WTC11 (cell line): ENCODE results near the gene NRAP. TPM values are rescaled to one million over a fixed set of nuclear protein-coding genes. Genes with fewer than 3 reads are reported as not detected.

Experiments used
- ATAC-seq: fragments of 200-7000 bp; cut with Tn5 transposase; 2 replicates; pipeline ENCODE4 v1.10.0; 2021; ENCODE audit warnings: mild to moderate bottlenecking, moderate library complexity
- CTCF ChIA-PET: fragments of 300-600 bp; sonication (Branson Sonifier 250); formaldehyde crosslinking; loops from one replicate; lab custom pipeline; 2021; ENCODE audit warnings: antibody characterized with exemption; lab: Charles Lee
- POLR2A ChIA-PET: fragments of 350-600 bp; sonication (Branson Sonifier 250); formaldehyde crosslinking; loops from one replicate; lab custom pipeline; 2021; ENCODE audit warnings: antibody characterized with exemption; lab: Charles Lee
- DNase-seq: peaks from one replicate; pipeline ENCODE4 v3.0.0; 2021; ENCODE audit warnings: low spot score
- H3K27ac Mint-ChIP-seq: 2 replicates; pipeline ENCODE4 v1.8.0; 2021; ENCODE audit warnings: mixed read lengths
- H3K27me3 Mint-ChIP-seq: 2 replicates; pipeline ENCODE4 v1.8.0; 2021; ENCODE audit warnings: low read depth, mild to moderate bottlenecking, moderate library complexity, mixed read lengths
- H3K36me3 Mint-ChIP-seq: 2 replicates; pipeline ENCODE4 v1.8.0; 2021; ENCODE audit warnings: mixed read lengths
- H3K4me1 Mint-ChIP-seq: 2 replicates; pipeline ENCODE4 v1.8.0; 2022; ENCODE audit warnings: mixed read lengths
- H3K4me3 Mint-ChIP-seq: 2 replicates; pipeline ENCODE4 v1.8.0; 2021; ENCODE audit warnings: mild to moderate bottlenecking, moderate library complexity, mixed read lengths
- H3K9me3 Mint-ChIP-seq: 2 replicates; pipeline ENCODE4 v1.8.0; 2021; ENCODE audit warnings: mixed read lengths
- AFF4 ChIP-seq: sonication (generic); formaldehyde crosslinking; IDR thresholded peaks from 2 replicates; pipeline ENCODE4 v1.8.1; 2023; ENCODE audit warnings: mild to moderate bottlenecking, missing genetic modification reagents, borderline replicate concordance
- ATF3 ChIP-seq: sonication (generic); formaldehyde crosslinking; conservative IDR thresholded peaks from 2 replicates; pipeline ENCODE4 v1.8.1; 2022; ENCODE audit warnings: mild to moderate bottlenecking, missing genetic modification reagents
- ATF6 ChIP-seq: sonication (generic); formaldehyde crosslinking; IDR thresholded peaks from 2 replicates; pipeline ENCODE4 v1.8.1; 2023; ENCODE audit warnings: mild to moderate bottlenecking, missing genetic modification reagents
- CREB1 ChIP-seq: sonication (generic); formaldehyde crosslinking; IDR thresholded peaks from 2 replicates; pipeline ENCODE4 v1.8.0; 2023; ENCODE audit warnings: mild to moderate bottlenecking, missing genetic modification reagents
- E2F4 ChIP-seq: sonication (generic); formaldehyde crosslinking; IDR thresholded peaks from 2 replicates; pipeline ENCODE4 v1.8.1; 2022; ENCODE audit warnings: low read depth, mild to moderate bottlenecking, moderate library complexity, missing genetic modification reagents, borderline replicate concordance
- ESRRA ChIP-seq: sonication (generic); formaldehyde crosslinking; IDR thresholded peaks from 2 replicates; pipeline ENCODE4 v1.8.1; 2022; ENCODE audit warnings: mild to moderate bottlenecking, missing genetic modification reagents, borderline replicate concordance
- ETV6 ChIP-seq: sonication (generic); formaldehyde crosslinking; IDR thresholded peaks from 2 replicates; pipeline ENCODE4 v1.8.1; 2022; ENCODE audit warnings: mild to moderate bottlenecking, missing genetic modification reagents
- FOXP4 ChIP-seq: sonication (generic); formaldehyde crosslinking; IDR thresholded peaks from 2 replicates; pipeline ENCODE4 v1.8.0; 2022; ENCODE audit warnings: mild to moderate bottlenecking, missing genetic modification reagents
- GRHL2 ChIP-seq: fragments of 250-450 bp; sonication (Bioruptor Pico); IDR thresholded peaks from 2 replicates; pipeline ENCODE4 v1.8.0; 2022; ENCODE audit warnings: mild to moderate bottlenecking, moderate library complexity; ENCODE audit not compliant: insufficient replicate concordance, severe bottlenecking
- HMGA2 ChIP-seq: fragments of 250-450 bp; sonication (Bioruptor Pico); IDR thresholded peaks from 2 replicates; pipeline ENCODE4 v1.4.0; 2021; ENCODE audit warnings: mild to moderate bottlenecking, moderate library complexity
- NFATC4 ChIP-seq: fragments of 250-450 bp; sonication (Bioruptor Pico); IDR thresholded peaks from 2 replicates; pipeline ENCODE4 v1.9.0; 2021; ENCODE audit warnings: mild to moderate bottlenecking
- NFE2L1 ChIP-seq: sonication (generic); formaldehyde crosslinking; IDR thresholded peaks from 2 replicates; pipeline ENCODE4 v1.8.1; 2023; ENCODE audit warnings: missing genetic modification reagents
- SMAD3 ChIP-seq: sonication (generic); formaldehyde crosslinking; IDR thresholded peaks from 2 replicates; pipeline ENCODE4 v1.8.0; 2022; ENCODE audit warnings: missing genetic modification reagents, mild to moderate bottlenecking, borderline replicate concordance
- SP1 ChIP-seq: sonication (generic); formaldehyde crosslinking; conservative IDR thresholded peaks from 2 replicates; pipeline ENCODE4 v1.8.1; 2022; ENCODE audit warnings: missing genetic modification reagents
- TEAD4 ChIP-seq: sonication (generic); formaldehyde crosslinking; IDR thresholded peaks from 2 replicates; pipeline ENCODE4 v1.8.0; 2022; ENCODE audit warnings: mild to moderate bottlenecking, missing genetic modification reagents
- USF1 ChIP-seq: sonication (generic); formaldehyde crosslinking; IDR thresholded peaks from 2 replicates; pipeline ENCODE4 v1.8.0; 2022; ENCODE audit warnings: mild to moderate bottlenecking, missing genetic modification reagents
- ZNF121 ChIP-seq: sonication (generic); formaldehyde crosslinking; IDR thresholded peaks from 2 replicates; pipeline ENCODE4 v1.8.0; 2023; ENCODE audit warnings: missing genetic modification reagents
- ZNF532 ChIP-seq: fragments of 250-450 bp; sonication (Bioruptor Pico); IDR thresholded peaks from 2 replicates; pipeline ENCODE4 v1.9.0; 2021; ENCODE audit warnings: mild to moderate bottlenecking, borderline replicate concordance
- total RNA-seq: library from RNA; stranded (reverse); gene quantifications from 3 replicates; pipeline ENCODE4 v1.2.3, GENCODE V29; 2021

The NRAP gene
- total RNA-seq, 1 experiment from 2014 or later = not detected

- CTCF ChIA-PET = interaction anchor here (0.6 to 1.7 kb wide), 5 partner anchors 15 to 396 kb away, joined by 3 to 9 read pairs (median 4); partner anchors contain the start of gene CASP7
- Mint-ChIP-seq H3K4me1 (peaks cover 41% of the 10 kb centered on the region), H3K27ac (no peak overlapping the region), H3K4me3 (no peak overlapping the region), H3K36me3 (no peaks in the 10 kb centered on the region), H3K27me3 (no peaks in the 10 kb centered on the region), H3K9me3 (no peaks in the 10 kb centered on the region)
- no peak for DNase-seq
- ATAC-seq = peak; percentile 69
- POLR2A ChIA-PET = no interaction called here
- TF ChIP-seq E2F4 (CRISPR knock-in tag) (no peak), ATF3 (CRISPR knock-in tag) (no peak), HMGA2 (no peak), GRHL2 (CRISPR knock-in tag) (no peak), TEAD4 (CRISPR knock-in tag) (no peak), ATF6 (CRISPR knock-in tag) (no peak)
Observed at GRCh38 chr10:113704637-113705343, 40.9 kb upstream of the NRAP start.

- no peak overlapping the region for H3K27ac Mint-ChIP-seq
- H3K36me3 Mint-ChIP-seq = peaks cover 18% of the 10 kb centered on the region
- CTCF ChIA-PET = no interaction called here
- TF ChIP-seq FOXP4 (CRISPR knock-in tag) (no peak), USF1 (CRISPR knock-in tag) (no peak), NFE2L1 (CRISPR knock-in tag) (no peak), ZNF532 (CRISPR knock-in tag) (no peak), CREB1 (no peak), AFF4 (CRISPR knock-in tag) (no peak), E2F4 (CRISPR knock-in tag) (no peak), SP1 (CRISPR knock-in tag) (no peak), SMAD3 (CRISPR knock-in tag) (no peak), ETV6 (CRISPR knock-in tag) (no peak), ESRRA (CRISPR knock-in tag) (no peak), ZNF121 (CRISPR knock-in tag) (no peak), NFATC4 (no peak)
Observed at GRCh38 chr10:113697595-113697994, 33.8 kb upstream of the NRAP start.

More at GRCh38 chr10:113697595-113697994, 33.8 kb upstream of the NRAP start:
- peaks cover 9% of the 10 kb centered on the region for H3K4me1 Mint-ChIP-seq
- DNase-seq (no peak), ATAC-seq (no peak)
- peaks cover 7% of the 10 kb centered on the region for H3K27me3 Mint-ChIP-seq
- H3K4me3 Mint-ChIP-seq = no peak overlapping the region
- peaks cover 15% of the 10 kb centered on the region for H3K9me3 Mint-ChIP-seq
- POLR2A ChIA-PET = no interaction called here
